GM06990 (cell line): ENCODE results near the gene CHN2.

Experiments used
- DNase-seq: peaks from one replicate; pipeline ENCODE4 v3.0.0-alpha.2; 2011; ENCODE audit not compliant: insufficient read length; ENCODE audit errors: extremely low read depth
- H3K27me3 ChIP-seq: replicated peaks from 2 replicates; pipeline ENCODE4 v1.6.0; 2011; ENCODE audit warnings: low read length; ENCODE audit not compliant: control insufficient read depth, insufficient read depth
- H3K36me3 ChIP-seq: 2 replicates; pipeline ENCODE4 v1.5.1; 2011; ENCODE audit warnings: low read length; ENCODE audit not compliant: control insufficient read depth, insufficient read depth
- H3K4me3 ChIP-seq: replicated peaks from 2 replicates; pipeline ENCODE4 v1.5.1; 2011; ENCODE audit warnings: low read depth, mild to moderate bottlenecking, control low read depth, low read length
- TF ChIP-seq, protein P1 (sequence below): IDR thresholded peaks from 2 replicates; pipeline ENCODE4 v1.5.1; 2011; ENCODE audit warnings: low read length, control low read depth, mild to moderate bottlenecking, inconsistent platforms; ENCODE audit not compliant: insufficient read depth, poor library complexity, severe bottlenecking

The CHN2 gene

DNA sequence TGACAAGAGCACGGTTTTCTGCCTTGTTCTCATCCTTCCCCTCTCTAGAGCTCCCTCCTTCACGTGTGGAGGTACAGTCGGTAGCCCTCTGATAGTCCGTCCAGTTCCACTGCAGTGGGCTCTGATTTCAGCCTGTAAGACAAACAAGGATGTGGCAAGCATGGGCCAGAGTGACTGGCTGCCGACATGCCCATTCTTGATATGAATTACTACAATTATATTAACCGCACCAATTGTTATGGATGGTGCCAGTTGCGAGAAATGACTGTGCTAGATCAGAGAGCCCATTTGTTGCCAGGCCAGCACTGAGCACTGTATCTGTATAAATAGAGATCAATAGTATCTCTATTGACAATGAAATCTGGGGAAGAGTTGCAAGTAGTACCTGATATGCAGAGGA lies 146.6 kb downstream of the CHN2 start:
- H3K4me3 ChIP-seq, result no peak overlapping the region
- no peaks in the 10 kb centered on the region for H3K36me3 ChIP-seq
- TF ChIP-seq, protein P1, sequence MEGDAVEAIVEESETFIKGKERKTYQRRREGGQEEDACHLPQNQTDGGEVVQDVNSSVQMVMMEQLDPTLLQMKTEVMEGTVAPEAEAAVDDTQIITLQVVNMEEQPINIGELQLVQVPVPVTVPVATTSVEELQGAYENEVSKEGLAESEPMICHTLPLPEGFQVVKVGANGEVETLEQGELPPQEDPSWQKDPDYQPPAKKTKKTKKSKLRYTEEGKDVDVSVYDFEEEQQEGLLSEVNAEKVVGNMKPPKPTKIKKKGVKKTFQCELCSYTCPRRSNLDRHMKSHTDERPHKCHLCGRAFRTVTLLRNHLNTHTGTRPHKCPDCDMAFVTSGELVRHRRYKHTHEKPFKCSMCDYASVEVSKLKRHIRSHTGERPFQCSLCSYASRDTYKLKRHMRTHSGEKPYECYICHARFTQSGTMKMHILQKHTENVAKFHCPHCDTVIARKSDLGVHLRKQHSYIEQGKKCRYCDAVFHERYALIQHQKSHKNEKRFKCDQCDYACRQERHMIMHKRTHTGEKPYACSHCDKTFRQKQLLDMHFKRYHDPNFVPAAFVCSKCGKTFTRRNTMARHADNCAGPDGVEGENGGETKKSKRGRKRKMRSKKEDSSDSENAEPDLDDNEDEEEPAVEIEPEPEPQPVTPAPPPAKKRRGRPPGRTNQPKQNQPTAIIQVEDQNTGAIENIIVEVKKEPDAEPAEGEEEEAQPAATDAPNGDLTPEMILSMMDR, result no peak
- no peak for DNase-seq
- no peaks in the 10 kb centered on the region; the same call in none of the 2 replicates for H3K27me3 ChIP-seq

DNA sequence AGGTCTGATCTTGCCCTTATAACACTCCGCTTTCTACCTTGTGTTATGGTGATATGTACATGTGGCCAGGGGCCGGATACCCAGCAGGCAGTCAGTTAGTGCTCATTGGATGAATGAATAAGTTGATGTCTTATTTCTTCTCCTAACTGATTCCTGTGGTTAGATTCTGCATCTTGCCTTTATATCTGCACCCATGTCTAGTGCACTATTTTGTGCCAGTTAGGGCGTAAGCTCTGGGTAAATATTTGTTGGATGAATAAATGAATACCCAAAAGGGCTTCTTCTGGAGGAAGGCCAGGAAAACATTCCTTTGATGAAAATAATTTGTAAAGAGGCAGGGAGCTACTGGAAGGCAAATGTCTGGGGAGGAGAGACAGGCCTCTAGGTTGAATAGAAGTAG lies 148.2 kb downstream of the CHN2 start:
- DNase-seq, result no peak
- H3K36me3 ChIP-seq, result no peaks in the 10 kb centered on the region
- no peak overlapping the region for H3K4me3 ChIP-seq
- H3K27me3 ChIP-seq, result no peaks in the 10 kb centered on the region; the same call in 1 of the 2 replicates
- TF ChIP-seq, protein P1, result no peak

DNA sequence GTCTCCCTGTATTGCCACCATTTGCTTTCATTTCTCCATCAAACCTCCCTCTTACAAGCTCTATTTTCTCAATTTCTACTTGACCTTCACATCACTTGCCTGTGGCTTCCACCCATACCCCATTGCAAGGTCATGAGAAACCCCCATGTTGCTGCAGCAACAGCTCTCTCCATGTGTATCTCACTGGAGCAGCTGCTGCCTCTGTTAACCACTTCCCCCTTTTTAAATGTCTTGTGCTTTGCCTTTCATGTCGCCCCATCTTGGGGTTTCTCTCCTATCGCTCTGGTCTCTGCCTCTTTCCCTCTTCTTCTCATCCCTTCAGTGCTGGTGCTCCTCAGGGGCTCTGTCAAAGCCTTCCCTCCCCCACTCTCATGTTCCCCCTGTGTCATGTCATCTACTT lies 148.8 kb downstream of the CHN2 start:
- Histone ChIP-seq H3K4me3 (no peak overlapping the region), H3K27me3 (no peaks in the 10 kb centered on the region; the same call in 1 of the 2 replicates), H3K36me3 (no peaks in the 10 kb centered on the region)
- DNase-seq, result no peak
- TF ChIP-seq, protein P1, result no peak

DNA sequence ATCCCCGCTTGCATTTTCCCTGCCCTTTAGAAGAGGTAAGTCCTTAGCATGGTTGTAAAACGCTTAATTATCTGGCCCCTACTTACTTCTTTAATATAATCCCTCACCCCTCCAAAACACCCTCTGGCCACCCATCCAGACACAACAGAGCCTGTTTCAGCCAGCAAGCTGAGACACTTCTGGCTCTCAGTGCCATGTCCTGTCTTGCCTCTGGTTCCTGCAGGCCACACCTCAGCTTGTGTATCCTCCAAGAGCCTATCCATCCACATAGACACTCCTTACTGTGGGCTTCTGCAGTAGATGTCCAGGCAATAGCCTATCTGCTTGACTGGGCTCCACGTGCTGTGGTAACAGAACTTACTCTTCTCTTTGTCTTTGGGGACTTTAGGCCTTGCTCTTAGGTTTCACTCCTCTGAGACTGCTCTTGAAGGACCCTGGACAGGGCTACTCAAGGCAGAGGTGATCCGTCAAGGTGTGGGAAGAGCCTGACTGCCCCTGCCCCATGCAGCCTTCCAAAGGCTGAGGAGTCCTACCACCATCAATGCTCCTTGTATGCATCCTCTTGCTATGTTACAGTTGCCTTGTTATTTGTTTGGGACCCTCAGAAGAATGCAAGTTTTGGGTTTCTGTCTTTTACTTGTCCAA lies 149.9 kb downstream of the CHN2 start:
- Histone ChIP-seq H3K4me3 (no peak overlapping the region), H3K27me3 (no peaks in the 10 kb centered on the region; the same call in 1 of the 2 replicates), H3K36me3 (no peaks in the 10 kb centered on the region)
- no peak for DNase-seq
- TF ChIP-seq, protein P1, result no peak

DNA sequence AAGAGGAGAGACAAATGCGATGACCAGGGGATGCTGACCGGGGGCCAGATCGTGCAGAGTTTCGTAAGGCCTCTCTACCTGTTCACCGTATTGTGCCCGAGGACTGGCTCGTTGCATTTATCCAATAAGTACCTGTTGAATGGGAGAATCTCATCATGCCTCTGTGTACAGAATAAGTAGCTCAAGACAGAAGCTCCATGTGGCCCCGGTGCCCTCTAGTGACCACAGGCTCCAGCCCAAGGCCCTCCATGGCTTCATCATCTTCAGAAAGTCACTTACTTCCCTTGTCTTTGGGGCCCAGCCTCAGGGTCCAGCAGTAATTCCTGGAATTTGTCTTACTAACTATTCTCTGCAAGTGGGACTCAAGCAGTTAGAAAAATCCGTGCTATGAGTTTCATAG lies 151.0 kb downstream of the CHN2 start:
- Histone ChIP-seq H3K4me3 (no peak overlapping the region), H3K27me3 (no peaks in the 10 kb centered on the region; the same call in 1 of the 2 replicates), H3K36me3 (no peaks in the 10 kb centered on the region)
- DNase-seq, result no peak
- TF ChIP-seq, protein P1, result peak; percentile 3
